K562 (cell line): ENCODE measurements around the gene EFNA5. TPM values are rescaled to one million over a fixed set of nuclear protein-coding genes. Genes with fewer than 3 reads are reported as not detected.

ENCODE experiments used
- ATAC-seq: fragments of 200-7000 bp; cut with Tn5 transposase; 3 replicates; pipeline ENCODE4 v1.9.1; 2020; ENCODE audit warnings: moderate library complexity
- BruUV-seq: library from RNA; stranded (reverse); fragments of 400-500 nt; replicated peaks from 2 replicates; lab custom pipeline; 2021; lab: Mats Ljungman, UMichigan
- CTCF ChIA-PET: fragments of 300-600 bp; formaldehyde crosslinking; extraction: SDS; loops from one replicate; lab custom pipeline; 2021; ENCODE audit warnings: low intra/inter-chr PET ratio; lab: Yijun Ruan, JAX
- POLR2A ChIA-PET: fragments of 300-600, 350-650 bp; sonication (Branson Sonifier 250); formaldehyde crosslinking; extraction: SDS; loops from one replicate; lab custom pipeline; 2021; ENCODE audit warnings: antibody characterized with exemption, inconsistent platforms; lab: Yijun Ruan, JAX
- DNase-seq, 4 experiments: peaks; one replicate each; pipeline versions ENCODE4 v3.0.0 to v3.0.0-alpha.2; 2011 to 2018; ENCODE audit warnings: low spot score in 3 of 4, mixed read lengths in 3 of 4; ENCODE audit errors: extremely low read depth in 1 of 4
- FAIRE-seq: peaks from 2 replicates; lab custom pipeline; 2011; peaks lifted over from hg19 to GRCh38; lab: Jason Lieb, UNC
- H2AFZ ChIP-seq: 2 replicates; pipeline ENCODE4 v1.6.0; 2011; ENCODE audit warnings: low read depth, low read length, control low read depth, inconsistent platforms
- H3K27ac ChIP-seq: fragments of 200-600 bp; 3 replicates; pipeline ENCODE4 v1.8.0; 2011; ENCODE audit warnings: low read depth, mild to moderate bottlenecking, control low read depth, inconsistent platforms, low read length, moderate library complexity, mixed read lengths; ENCODE audit errors: extremely low read depth
- H3K27me3 ChIP-seq, 2 experiments: fragments of 300-600 bp in 1 of 2; 2 replicates in 1 of 2; 3 replicates in 1 of 2; pipeline versions ENCODE4 v1.6.0 to v1.8.0; 2011; ENCODE audit warnings: inconsistent platforms in 2 of 2, low read length in 2 of 2, mild to moderate bottlenecking in 1 of 2, mixed read lengths in 1 of 2, moderate library complexity in 1 of 2; ENCODE audit not compliant: control insufficient read depth in 2 of 2, insufficient read depth in 2 of 2
- H3K36me3 ChIP-seq: fragments of 300-600 bp; 3 replicates; pipeline ENCODE4 v1.8.0; 2011; ENCODE audit warnings: mild to moderate bottlenecking, low read length, inconsistent platforms; ENCODE audit not compliant: control insufficient read depth, insufficient read depth
- H3K4me1 ChIP-seq, 2 experiments: fragments of 200-600 bp in 1 of 2; replicated peaks in 1 of 2; 2 replicates in 1 of 2; 3 replicates in 1 of 2; pipeline versions ENCODE4 v1.5.1 to v1.8.0; 2011; ENCODE audit warnings: inconsistent platforms in 2 of 2, low read length in 2 of 2, mild to moderate bottlenecking in 1 of 2, mixed read lengths in 1 of 2, moderate library complexity in 1 of 2; ENCODE audit not compliant: control insufficient read depth in 2 of 2, insufficient read depth in 2 of 2
- H3K4me2 ChIP-seq: 2 replicates; pipeline ENCODE4 v1.6.1; 2011; ENCODE audit warnings: low read length, control low read depth, inconsistent platforms, mixed read lengths; ENCODE audit not compliant: insufficient read depth
- H3K4me3 ChIP-seq: fragments of 200-600 bp; sonication (generic), shearing (Covaris generic); 2 replicates; pipeline ENCODE4 v1.5.1; 2016; ENCODE audit warnings: control low read depth, inconsistent platforms
- H3K79me2 ChIP-seq: fragments of 200-600 bp; 3 replicates; pipeline ENCODE4 v1.8.0; 2011; ENCODE audit warnings: low read length, inconsistent platforms; ENCODE audit not compliant: control insufficient read depth, insufficient read depth
- H3K9ac ChIP-seq, 2 experiments: 2 replicates each; pipeline versions ENCODE4 v1.6.0 to v1.6.1; 2011; ENCODE audit warnings: low read depth in 2 of 2, low read length in 2 of 2, control low read depth in 1 of 2, inconsistent platforms in 1 of 2, mild to moderate bottlenecking in 1 of 2, mixed read lengths in 1 of 2; ENCODE audit not compliant: insufficient read depth in 1 of 2
- H3K9me1 ChIP-seq: one replicate; pipeline ENCODE4 v1.6.0; 2011; ENCODE audit warnings: inconsistent platforms, mild to moderate bottlenecking, low read length, moderate library complexity; ENCODE audit not compliant: control insufficient read depth, insufficient read depth
- H3K9me3 ChIP-seq: replicated peaks from 2 replicates; pipeline ENCODE4 v1.5.1; 2011; ENCODE audit warnings: low read depth, low read length, inconsistent platforms; ENCODE audit not compliant: control insufficient read depth, insufficient read depth
- H4K20me1 ChIP-seq: replicated peaks from 2 replicates; pipeline ENCODE4 v1.6.1; 2011; ENCODE audit warnings: low read length, inconsistent platforms, mixed read lengths; ENCODE audit not compliant: control insufficient read depth, insufficient read depth
- ATF6 ChIP-seq: sonication (generic); formaldehyde crosslinking; IDR thresholded peaks from 2 replicates; pipeline ENCODE4 v1.4.0; 2020; ENCODE audit warnings: mild to moderate bottlenecking, missing genetic modification reagents
- E2F6 ChIP-seq, 2 experiments: IDR thresholded peaks; 2 replicates each; pipeline ENCODE4 v1.6.1; 2011; ENCODE audit warnings: borderline replicate concordance in 1 of 2, control low read depth in 1 of 2, low read depth in 1 of 2, low read length in 1 of 2, mild to moderate bottlenecking in 1 of 2, mixed read lengths in 1 of 2, moderate library complexity in 1 of 2; ENCODE audit not compliant: insufficient read depth in 1 of 2, insufficient read length in 1 of 2, poor library complexity in 1 of 2, severe bottlenecking in 1 of 2; ENCODE audit errors: extremely low read depth in 1 of 2
- HINFP ChIP-seq: fragments of 450-650 bp; conservative IDR thresholded peaks from 2 replicates; pipeline ENCODE4 v1.6.1; 2016; ENCODE audit warnings: missing genetic modification characterization, low read depth, mild to moderate bottlenecking, control low read depth, missing compliant biosample characterization
- HMGN3 ChIP-seq: IDR thresholded peaks from 2 replicates; pipeline ENCODE4 v1.6.1; 2011; ENCODE audit warnings: borderline replicate concordance, low read depth, mild to moderate bottlenecking, mixed read lengths, low read length; ENCODE audit not compliant: insufficient read length; ENCODE audit errors: extremely low read depth
- IRF2 ChIP-seq: sonication (generic); formaldehyde crosslinking; IDR thresholded peaks from 2 replicates; pipeline ENCODE4 v1.8.1; 2022; ENCODE audit warnings: mild to moderate bottlenecking, missing genetic modification reagents
- ZNF24 ChIP-seq: fragments of 450-650 bp; IDR thresholded peaks from 2 replicates; pipeline ENCODE4 v1.6.1; 2016
- ZNF282 ChIP-seq: sonication (generic); formaldehyde crosslinking; IDR thresholded peaks from 2 replicates; pipeline ENCODE4 v1.8.1; 2023; ENCODE audit warnings: missing genetic modification reagents
- ZNF655 ChIP-seq: fragments of 250-450 bp; sonication (Bioruptor Pico); IDR thresholded peaks from 2 replicates; pipeline ENCODE4 v1.5.0; 2021
- whole genome bisulfite sequencing: fragments of 100-300 bp; shearing (Covaris generic); methylation state at CpG from one replicate; pipeline ENCODE4 v1.1.6; 2016; ENCODE audit warnings: low coverage, mixed read lengths; ENCODE audit not compliant: insufficient coverage; ENCODE audit errors: missing lambda C conversion rate; 5-methylcytosine and 5-hydroxymethylcytosine counted together
- in situ Hi-C: fragments of 300-500 bp; cut with MboI; formaldehyde crosslinking; loops from 4 replicates; pipeline ENCODE4 v1.15.0; 2018; ENCODE audit warnings: inconsistent platforms, mixed read lengths
- intact Hi-C: fragments of 100-400 bp; cut with micrococcal nuclease; formaldehyde crosslinking; loops from 2 replicates; pipeline ENCODE4 v1.14.2; 2022
- polyA plus RNA-seq, 8 experiments: library from polyadenylated mRNA; depleted of rRNA in 4 of 8; stranded (reverse) in 5 of 8; unstranded in 3 of 8; fragments of >200 nt; fragmentation: Nextera tagmentation in 2 of 8; fragmentation: Illumina TruSeq in 1 of 8; extraction: Ambion mirVana in 2 of 8; extraction: Trizol in 1 of 8; gene quantifications; 2 replicates each; pipeline versions ENCODE4 v1.2.1 to v1.2.3, GENCODE V29; 2011 to 2014; ENCODE audit warnings: inconsistent platforms in 1 of 8, missing spikeins in 1 of 8
- total RNA-seq, 7 experiments: library from RNA; depleted of rRNA in 6 of 7; stranded (reverse); fragments of >200 nt in 6 of 7; fragmentation: Illumina TruSeq in 2 of 7; extraction: Trizol in 2 of 7; gene quantifications; 2 replicates each; pipeline versions ENCODE4 v1.2.1 to v1.2.3, GENCODE V29; 2011 to 2021; ENCODE audit warnings: low replicate concordance in 1 of 7

Gene EFNA5
- total and polyA plus RNA-seq, 9 of the 15 experiments (the other 6 are each of a cell fraction or from before 2014, with no cell fraction given): 0.20 TPM; not detected in 8

- no peak for TF ChIP-seq HINFP (tag)
- TF ChIP-seq HMGN3: no peak
These were observed 127.9 kb downstream of the EFNA5 start (continued) for GRCh38 chr5:107542831-107543231.

- CTCF ChIA-PET: no interaction called here
- no peak for FAIRE-seq
- TF ChIP-seq IRF2 (CRISPR knock-in tag) (no peak), ATF6 (no peak), ZNF24 (no peak), E2F6 (IDR thresholded peaks at IDR 0.05; ENCODE audit: borderline replicate concordance in 1 of 2, extremely low read depth in 1 of 2, insufficient read depth in 1 of 2, insufficient read length in 1 of 2, low read depth in 1 of 2, low read length in 1 of 2, poor library complexity in 1 of 2, severe bottlenecking in 1 of 2) (no peak), ZNF282 (CRISPR knock-in tag) (no peak), ZNF655 (no peak)
These were observed 128.3 kb downstream of the EFNA5 start for GRCh38 chr5:107542428-107542827.

More at GRCh38 chr5:107542428-107542827, 128.3 kb downstream of the EFNA5 start:
- Histone ChIP-seq H3K4me1 (no peaks in the 10 kb centered on the region), H3K9ac (no peak overlapping the region), H2AFZ (no peak overlapping the region), H3K79me2 (no peaks in the 10 kb centered on the region), H4K20me1 (no peaks in the 10 kb centered on the region), H3K4me3 (no peak overlapping the region), H3K9me3 (no peaks in the 10 kb centered on the region), H3K36me3 (no peaks in the 10 kb centered on the region), H3K4me2 (no peak overlapping the region), H3K27ac (no peak overlapping the region), H3K9me1 (no peaks in the 10 kb centered on the region), H3K27me3 (no peaks in the 10 kb centered on the region)
- intact Hi-C loops: no loop called here
- WGBS: 0% methylated on average over 4 of the region's 4 CpGs
- POLR2A ChIA-PET: no interaction called here
- BruUV-seq: no TSS peak
- DNase-seq (no peak), ATAC-seq (no peak)
- in situ Hi-C loops: no loop called here
